Measurements from ENCODE around the gene NOPCHAP1. TPM values are rescaled to one million over a fixed set of nuclear protein-coding genes. Genes with fewer than 3 reads are reported as not detected.
"Not testable (repeated sequence)": the region's sequence is repeated elsewhere in the genome, so short reads cannot be mapped to it uniquely, and the experiment has no call there.

NOPCHAP1 gene
- total and polyA plus RNA-seq, 2 of the 4 experiments (the other 2 are of a cell fraction), result 5.6 to 9.3 TPM

- dilution Hi-C loops (cut with HindIII; ENCODE audit: low sequenced_read_pairs, unreplicated experiment); ATAC-seq (ENCODE audit: low read depth); H3K9me1 ChIP-seq (ENCODE audit: insufficient read depth, low read length); H3K27ac ChIP-seq (ENCODE audit: insufficient read depth, low read length); intact Hi-C loops (cut with micrococcal nuclease); H4K91ac ChIP-seq (ENCODE audit: insufficient read depth, low read depth, low read length); DNase-seq; H3K4me1 ChIP-seq (ENCODE audit: control insufficient read depth, insufficient read depth, low read length); H3K36me3 ChIP-seq (ENCODE audit: control insufficient read depth, insufficient read depth, low read length); H2AK5ac ChIP-seq (ENCODE audit: low read depth, low read length); H3K56ac ChIP-seq (ENCODE audit: extremely low read depth, insufficient read depth, low read length); H4K5ac ChIP-seq (ENCODE audit: low read depth, low read length); H4K20me1 ChIP-seq (ENCODE audit: insufficient read depth, low read length); H3K4me3 ChIP-seq (ENCODE audit: insufficient read depth, low read depth, low read length); H2BK20ac ChIP-seq (ENCODE audit: low read depth, low read length); H3K9ac ChIP-seq (ENCODE audit: low read depth, low read length); H2AFZ ChIP-seq (replicated peaks; ENCODE audit: low read length, poor library complexity); H3K4me2 ChIP-seq (ENCODE audit: low read depth, low read length); H3K14ac ChIP-seq (replicated peaks; ENCODE audit: low read depth, low read length); H3K9me3 ChIP-seq (ENCODE audit: control insufficient read depth, insufficient read depth, low read length); H2AK9ac ChIP-seq (replicated peaks; ENCODE audit: low read depth, low read length, poor library complexity); POLR2A ChIA-PET (ENCODE audit: unreplicated experiment); H3K18ac ChIP-seq (ENCODE audit: low read depth, low read length); H3K4ac ChIP-seq (ENCODE audit: low read depth, low read length); H3K79me1 ChIP-seq (ENCODE audit: low read depth in 1 of 2, low read length in 2 of 2); H2BK5ac ChIP-seq (ENCODE audit: low read depth, low read length, poor library complexity, severe bottlenecking); H2BK15ac ChIP-seq (ENCODE audit: low read depth, low read length); H3K23ac ChIP-seq (ENCODE audit: low read depth, low read length); H4K8ac ChIP-seq (ENCODE audit: low read depth in 2 of 2, low read length in 2 of 2); H2BK120ac ChIP-seq (ENCODE audit: low read depth, low read length); in situ Hi-C loops (cut with MboI; ENCODE audit: low sequenced_read_pairs); BruUV-seq (replicated peaks): not testable (repeated sequence)
- peaks cover 19% of the 10 kb centered on the region; the same call in 1 of the 2 replicates for H3K27me3 ChIP-seq (ENCODE audit: control insufficient read depth, insufficient read depth, low read length)
- CTCF ChIA-PET, result interaction anchor here (0.9 kb wide), 1 partner anchor 9 kb away, joined by 5 read pairs; no protein-coding TSS in a partner anchor
- no CpG with 5 or more reads among the region's 4 CpGs for WGBS, 2 experiments (ENCODE audit: extremely low coverage in 2 of 2, insufficient read length in 1 of 2)
These were observed 37.4 kb upstream of the NOPCHAP1 start for GRCh38 chr12:104948716-104949115.

Data from IMR-90 (cell line).